Coronary artery (tissue), 2 donors: ENCODE data around the gene EFNA1.

Source experiments
- DNase-seq: peaks from one replicate; pipeline ENCODE4 v3.0.0-alpha.2; 2017; ENCODE audit warnings: low spot score
- H3K27ac ChIP-seq, 2 donors: fragments of 200-600 bp; sonication (generic); one replicate each; pipeline ENCODE4 v1.5.1; 2016 to 2019
- H3K4me3 ChIP-seq: fragments of 200-600 bp; sonication (generic); 2 replicates; pipeline ENCODE4 v1.5.1; 2016; ENCODE audit warnings: mild to moderate bottlenecking, moderate library complexity
- CTCF ChIP-seq: fragments of 200-600 bp; sonication (generic); IDR thresholded peaks from one replicate; pipeline ENCODE4 v1.5.1; 2019; ENCODE audit warnings: antibody characterized with exemption

EFNA1 gene

GRCh38 chr1:155184351-155184811, 56.7 kb downstream of the EFNA1 start:
- Histone ChIP-seq H3K4me3 (no peak overlapping the region), H3K27ac (no peak overlapping the region)
- no peak for DNase-seq
- TF ChIP-seq CTCF = no peak
